Measurements from ENCODE around the gene LRRFIP1. TPM values are rescaled to one million over a fixed set of nuclear protein-coding genes. Genes with fewer than 3 reads are reported as not detected.

Gene LRRFIP1
- polyA plus RNA-seq, 2 of the 4 experiments (the other 2 are of a cell fraction): 75.6 to 93.0 TPM

GRCh38 chr2:237790353-237790752 lies 163.0 kb downstream of the LRRFIP1 start:
- no peak for FAIRE-seq
- WGBS (ENCODE audit: missing lambda C conversion rate): 87% methylated on average over 4 of the region's 4 CpGs
- no peak for ATAC-seq

DNA sequence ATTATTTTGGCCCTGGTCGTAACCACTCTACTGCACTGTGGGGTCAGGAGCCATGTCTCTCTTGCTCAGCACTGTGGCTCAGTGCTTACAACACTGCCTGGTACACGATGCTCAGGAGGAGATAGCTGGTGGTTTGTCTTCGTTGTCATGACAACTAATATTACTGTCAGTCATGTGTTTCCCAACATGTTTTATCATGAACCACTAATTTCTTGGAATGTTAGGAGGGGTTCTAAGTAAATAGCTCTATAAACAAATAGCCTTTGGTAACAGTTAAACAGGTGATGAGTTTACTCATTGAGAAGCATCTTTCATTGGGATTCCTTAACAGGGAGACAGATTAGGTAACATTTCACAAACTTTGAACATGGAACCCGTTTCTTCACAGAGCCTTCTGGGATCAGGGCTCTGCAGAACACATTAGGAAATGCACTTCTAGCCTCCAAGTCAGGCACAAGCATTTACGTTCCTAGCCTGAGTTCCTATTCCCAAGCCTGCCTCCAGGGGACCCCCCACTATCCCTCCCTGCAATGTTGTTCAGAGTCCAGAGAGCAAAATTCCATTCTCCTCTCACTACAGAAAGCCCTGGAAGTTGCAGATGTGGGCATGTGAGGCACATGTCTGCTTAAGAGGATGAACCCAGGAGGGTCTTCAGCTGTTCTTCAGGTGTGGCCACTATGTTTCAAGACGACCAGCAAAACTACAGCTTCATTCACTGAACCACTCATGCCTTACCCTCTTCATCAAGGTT lies 164.8 kb downstream of the LRRFIP1 start:
- ATAC-seq (peak; percentile 60 to 74; a peak in 5 of 6 replicates), DNase-seq (ENCODE audit: low read depth in 1 of 2, low spot score in 1 of 2) (peak in 1 of 2 experiments; percentile 13), FAIRE-seq (no peak)
- Histone ChIP-seq H3K9me3 (no peaks in the 10 kb centered on the region), H3K27ac (no peak overlapping the region), H3K4me2 (no peak overlapping the region), H3K4me3 (no peak overlapping the region), H3K4me1 (0 out of 3 replicates have a peak, but pooled peaks cover 5% of the 10 kb centered on the region)
- POLR2A ChIA-PET: no interaction called here
- TF ChIP-seq HDAC2 (IDR thresholded peaks at IDR 0.05) (no peak), NFE2L2 (conservative IDR thresholded peaks at IDR 0.05; ENCODE audit: low read length) (no peak), KDM5A (IDR thresholded peaks at IDR 0.05) (no peak), ELK1 (IDR thresholded peaks at IDR 0.05; ENCODE audit: low read depth, low read length) (no peak)
- 81% methylated on average over 6 of the region's 6 CpGs for WGBS (ENCODE audit: missing lambda C conversion rate)
- CTCF ChIA-PET: no interaction called here

More at GRCh38 chr2:237790353-237790752, 163.0 kb downstream of the LRRFIP1 start:
- no peak for TF ChIP-seq RAD21 (conservative IDR thresholded peaks at IDR 0.05 in 1 of 2, IDR thresholded peaks at IDR 0.05 in 1 of 2)
- TF ChIP-seq JUN (IDR thresholded peaks at IDR 0.05): no peak
- no peak for TF ChIP-seq RARB (CRISPR knock-in tag; IDR thresholded peaks at IDR 0.05)
- no peak for TF ChIP-seq HOXB5 (CRISPR knock-in tag; IDR thresholded peaks at IDR 0.05)
- TF ChIP-seq KDM5A (IDR thresholded peaks at IDR 0.05): no peak
- no peak for TF ChIP-seq TP53 (CRISPR knock-in tag; IDR thresholded peaks at IDR 0.05)
- TF ChIP-seq, protein P1, sequence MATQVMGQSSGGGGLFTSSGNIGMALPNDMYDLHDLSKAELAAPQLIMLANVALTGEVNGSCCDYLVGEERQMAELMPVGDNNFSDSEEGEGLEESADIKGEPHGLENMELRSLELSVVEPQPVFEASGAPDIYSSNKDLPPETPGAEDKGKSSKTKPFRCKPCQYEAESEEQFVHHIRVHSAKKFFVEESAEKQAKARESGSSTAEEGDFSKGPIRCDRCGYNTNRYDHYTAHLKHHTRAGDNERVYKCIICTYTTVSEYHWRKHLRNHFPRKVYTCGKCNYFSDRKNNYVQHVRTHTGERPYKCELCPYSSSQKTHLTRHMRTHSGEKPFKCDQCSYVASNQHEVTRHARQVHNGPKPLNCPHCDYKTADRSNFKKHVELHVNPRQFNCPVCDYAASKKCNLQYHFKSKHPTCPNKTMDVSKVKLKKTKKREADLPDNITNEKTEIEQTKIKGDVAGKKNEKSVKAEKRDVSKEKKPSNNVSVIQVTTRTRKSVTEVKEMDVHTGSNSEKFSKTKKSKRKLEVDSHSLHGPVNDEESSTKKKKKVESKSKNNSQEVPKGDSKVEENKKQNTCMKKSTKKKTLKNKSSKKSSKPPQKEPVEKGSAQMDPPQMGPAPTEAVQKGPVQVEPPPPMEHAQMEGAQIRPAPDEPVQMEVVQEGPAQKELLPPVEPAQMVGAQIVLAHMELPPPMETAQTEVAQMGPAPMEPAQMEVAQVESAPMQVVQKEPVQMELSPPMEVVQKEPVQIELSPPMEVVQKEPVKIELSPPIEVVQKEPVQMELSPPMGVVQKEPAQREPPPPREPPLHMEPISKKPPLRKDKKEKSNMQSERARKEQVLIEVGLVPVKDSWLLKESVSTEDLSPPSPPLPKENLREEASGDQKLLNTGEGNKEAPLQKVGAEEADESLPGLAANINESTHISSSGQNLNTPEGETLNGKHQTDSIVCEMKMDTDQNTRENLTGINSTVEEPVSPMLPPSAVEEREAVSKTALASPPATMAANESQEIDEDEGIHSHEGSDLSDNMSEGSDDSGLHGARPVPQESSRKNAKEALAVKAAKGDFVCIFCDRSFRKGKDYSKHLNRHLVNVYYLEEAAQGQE (IDR thresholded peaks at IDR 0.05): no peak
- TF ChIP-seq, protein P2, sequence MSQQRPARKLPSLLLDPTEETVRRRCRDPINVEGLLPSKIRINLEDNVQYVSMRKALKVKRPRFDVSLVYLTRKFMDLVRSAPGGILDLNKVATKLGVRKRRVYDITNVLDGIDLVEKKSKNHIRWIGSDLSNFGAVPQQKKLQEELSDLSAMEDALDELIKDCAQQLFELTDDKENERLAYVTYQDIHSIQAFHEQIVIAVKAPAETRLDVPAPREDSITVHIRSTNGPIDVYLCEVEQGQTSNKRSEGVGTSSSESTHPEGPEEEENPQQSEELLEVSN (IDR thresholded peaks at IDR 0.05; ENCODE audit: borderline replicate concordance, low read depth): no peak
- TF ChIP-seq FOSL2 (IDR thresholded peaks at IDR 0.05): no peak
- no peak for TF ChIP-seq FOSL2 (CRISPR knock-in tag; IDR thresholded peaks at IDR 0.05)
- no peak for TF ChIP-seq RFX5 (IDR thresholded peaks at IDR 0.05)
- CTCF ChIA-PET: interaction anchor here (1.9 kb wide), 1 partner anchor 45 kb away, joined by 8 read pairs; no protein-coding TSS in a partner anchor
- H3K27ac ChIP-seq: no peak overlapping the region
- DNase-seq (ENCODE audit: low read depth in 1 of 2, low spot score in 1 of 2): no peak
- no peak overlapping the region for H3K4me3 ChIP-seq
- 0 out of 3 replicates have a peak, but pooled peaks cover 5% of the 10 kb centered on the region for H3K4me1 ChIP-seq
- no peak overlapping the region for H3K4me2 ChIP-seq
- H3K9me3 ChIP-seq: no peaks in the 10 kb centered on the region
- POLR2A ChIA-PET: no interaction called here

DNA sequence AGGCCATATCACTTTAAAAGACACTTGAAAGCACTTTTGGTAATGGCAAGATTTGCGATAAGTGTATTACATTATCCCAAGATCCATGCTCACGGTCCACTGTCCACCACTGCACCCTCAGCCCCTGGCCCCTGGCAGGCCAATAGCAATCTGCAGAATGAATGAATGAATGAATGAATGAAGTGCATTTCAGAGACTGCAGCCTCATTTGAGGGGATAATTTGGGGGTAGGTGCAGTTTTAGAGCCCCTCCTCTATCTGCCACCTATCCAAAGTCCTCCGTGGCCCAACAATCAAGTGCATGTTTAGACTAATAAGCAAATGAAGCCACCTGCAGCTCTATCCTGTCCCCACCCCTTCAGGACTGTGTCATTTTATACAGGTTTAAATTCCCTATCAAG lies 169.9 kb downstream of the LRRFIP1 start:
- DNase-seq (ENCODE audit: low read depth in 1 of 2, low spot score in 1 of 2): no peak
- H3K4me1 ChIP-seq: no peaks in the 10 kb centered on the region
- FAIRE-seq: no peak
- no peak overlapping the region for H3K4me2 ChIP-seq
- TF ChIP-seq TFCP2L1 (CRISPR knock-in tag; IDR thresholded peaks at IDR 0.05): no peak
- TF ChIP-seq CHD4 (IDR thresholded peaks at IDR 0.05; ENCODE audit: borderline replicate concordance): no peak
- no peak for TF ChIP-seq ELK1 (IDR thresholded peaks at IDR 0.05; ENCODE audit: low read depth, low read length)
- no peak for TF ChIP-seq FOXS1 (CRISPR knock-in tag; IDR thresholded peaks at IDR 0.05)
- TF ChIP-seq HDAC2 (IDR thresholded peaks at IDR 0.05): no peak
- TF ChIP-seq BCL3 (IDR thresholded peaks at IDR 0.05): no peak
- TF ChIP-seq ZFP36 (IDR thresholded peaks at IDR 0.05; ENCODE audit: borderline replicate concordance, partially characterized antibody): no peak
- TF ChIP-seq NFE2L2 (conservative IDR thresholded peaks at IDR 0.05; ENCODE audit: low read length): no peak
- TF ChIP-seq, protein P1 (IDR thresholded peaks at IDR 0.05): no peak
- no peak for TF ChIP-seq ZC3H11A (IDR thresholded peaks at IDR 0.05)
- H3K9me3 ChIP-seq: no peaks in the 10 kb centered on the region
- no peak for ATAC-seq
- no peak overlapping the region for H3K4me3 ChIP-seq
- whole genome bisulfite sequencing (ENCODE audit: missing lambda C conversion rate): 95% methylated on average over 3 of the region's 3 CpGs
- no peak overlapping the region for H3K27ac ChIP-seq
- POLR2A ChIA-PET: no interaction called here
- CTCF ChIA-PET: no interaction called here

All from A549 (cell line).